GM11168 (cell line): Measurements from ENCODE around the gene LRRC70.

Experiments
- in situ Hi-C: fragments of 300-500 bp; cut with MboI; formaldehyde crosslinking; loops from one replicate; pipeline ENCODE4 v1.12.0; 2022; ENCODE audit warnings: low sequenced_read_pairs; ENCODE audit not compliant: unreplicated experiment

Gene LRRC70

GRCh38 chr5:62574599-62574998 is 4.0 kb upstream of the LRRC70 start:
- in situ Hi-C loops = no loop called here

- in situ Hi-C loops = no loop called here
Measured at GRCh38 chr5:62575066-62575465, 3.6 kb upstream of the LRRC70 start.

- in situ Hi-C loops = no loop called here
Measured at GRCh38 chr5:62575489-62575888, 3.1 kb upstream of the LRRC70 start.

GRCh38 chr5:62576570-62577170 is 1.9 kb upstream of the LRRC70 start:
- in situ Hi-C loops = no loop called here

GRCh38 chr5:62577488-62577887 is 1.1 kb upstream of the LRRC70 start:
- in situ Hi-C loops = no loop called here

- in situ Hi-C loops = no loop called here
Measured at GRCh38 chr5:62579761-62580160, 1.1 kb downstream of the LRRC70 start.

- in situ Hi-C loops = no loop called here
Measured at GRCh38 chr5:62581836-62582597, 3.4 kb downstream of the LRRC70 start.

- in situ Hi-C loops = no loop called here
Measured at GRCh38 chr5:62584391-62584790, 5.8 kb downstream of the LRRC70 start.

GRCh38 chr5:62585306-62585705 is 6.7 kb downstream of the LRRC70 start:
- in situ Hi-C loops = no loop called here

GRCh38 chr5:62585751-62586150 is 7.1 kb downstream of the LRRC70 start:
- in situ Hi-C loops = no loop called here

GRCh38 chr5:62587737-62588136 is 9.1 kb downstream of the LRRC70 start:
- in situ Hi-C loops = no loop called here

GRCh38 chr5:62588668-62589067 is 10.0 kb downstream of the LRRC70 start:
- in situ Hi-C loops = no loop called here

GRCh38 chr5:62589504-62589903 is 10.9 kb downstream of the LRRC70 start:
- in situ Hi-C loops = no loop called here

GRCh38 chr5:62590387-62590786 is 11.8 kb downstream of the LRRC70 start:
- in situ Hi-C loops = no loop called here

- in situ Hi-C loops = no loop called here
Measured at GRCh38 chr5:62592558-62592957, 13.9 kb downstream of the LRRC70 start.

GRCh38 chr5:62593331-62593730 is 14.7 kb downstream of the LRRC70 start:
- in situ Hi-C loops = no loop called here

GRCh38 chr5:62594364-62594984 is 15.9 kb downstream of the LRRC70 start:
- in situ Hi-C loops = no loop called here

- in situ Hi-C loops = no loop called here
Measured at GRCh38 chr5:62596096-62596495, 17.5 kb downstream of the LRRC70 start.

- in situ Hi-C loops = no loop called here
Measured at GRCh38 chr5:62596691-62597090, 18.1 kb downstream of the LRRC70 start.

- in situ Hi-C loops = no loop called here
Measured at GRCh38 chr5:62597314-62597713, 18.7 kb downstream of the LRRC70 start.

- in situ Hi-C loops = no loop called here
Measured at GRCh38 chr5:62600560-62601252, 22.1 kb downstream of the LRRC70 start.
